Measurements from ENCODE around the gene CCDC85B. TPM values are rescaled to one million over a fixed set of nuclear protein-coding genes. Genes with fewer than 3 reads are reported as not detected.

Gene CCDC85B
- total and polyA plus RNA-seq, 2 of the 8 experiments (the other 6 are each of a cell fraction or from before 2014, with no cell fraction given), result 19.8 to 30.8 TPM

DNA sequence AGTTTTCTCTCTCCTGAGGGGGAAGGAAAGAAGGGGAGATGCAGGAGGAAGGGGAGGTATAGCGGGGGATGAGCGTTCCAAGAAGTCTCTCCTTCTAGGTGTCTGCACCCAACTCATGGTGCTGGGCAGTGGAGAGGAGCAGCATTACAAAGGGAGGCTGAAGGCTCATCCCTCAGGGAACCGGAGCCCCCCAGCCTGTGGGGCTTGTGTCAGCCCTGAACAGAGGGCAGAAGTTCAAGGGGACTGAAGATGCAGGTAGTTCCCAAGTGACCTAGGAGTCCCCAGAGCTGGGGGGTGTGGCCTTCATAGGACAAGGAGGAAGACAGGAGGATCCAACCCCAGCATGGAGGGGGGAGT, 26.6 kb downstream of the CCDC85B start:
- peaks cover 0 to 7% of the 10 kb centered on the region in 2 experiments; a peak in 2 of 4 replicates for H3K79me2 ChIP-seq (ENCODE audit: control insufficient read depth in 1 of 2, insufficient read depth in 2 of 2, low read length in 2 of 2)
- ChIA-PET CTCF (ENCODE audit: partially characterized antibody) (interaction anchor here (1.5 to 2.3 kb wide), 4 partner anchors 15 to 32 kb away, joined by 5 to 10 read pairs (median 8); partner anchors contain the start of gene FIBP), POLR2A (ENCODE audit: partially characterized antibody) (interaction anchor here (1.3 to 4.9 kb wide), 10 partner anchors 10 to 57 kb away, joined by 3 to 36 read pairs (median 6); partner anchors contain the start of genes CCDC85B and MUS81)

More for the DNA sequence above, 26.6 kb downstream of the CCDC85B start:
- Histone ChIP-seq H3K36me3 (ENCODE audit: control insufficient read depth in 2 of 4, insufficient read depth in 4 of 4, low read length in 3 of 4) (peaks cover 0 to 2% (median 0%) of the 10 kb centered on the region in 4 experiments; a peak in 2 of 8 replicates), H2BK5ac (ENCODE audit: low read depth, low read length) (no peak overlapping the region), H3K79me1 (ENCODE audit: low read depth, low read length) (peaks cover 7% of the 10 kb centered on the region; the same call in 1 of the 2 replicates), H2BK15ac (ENCODE audit: low read length) (no peak overlapping the region), H2BK12ac (ENCODE audit: low read depth, low read length) (no peak overlapping the region; the same call in 1 of the 2 replicates), H3K9ac (replicated peaks in 1 of 4; ENCODE audit: extremely low read depth in 1 of 4, low read depth in 3 of 4, low read length in 3 of 4) (no peak overlapping the region), H3K23ac (ENCODE audit: insufficient read length) (no peak overlapping the region), H2BK120ac (replicated peaks; ENCODE audit: low read depth, low read length) (no peak overlapping the region), H4K5ac (ENCODE audit: insufficient read length, low read depth, low read length) (no peak overlapping the region), H2BK20ac (ENCODE audit: low read length) (no peak overlapping the region), H3K4ac (replicated peaks; ENCODE audit: insufficient read length, low read depth, low read length) (no peak overlapping the region), H3K14ac (ENCODE audit: insufficient read length) (no peak overlapping the region), H3K4me2 (ENCODE audit: insufficient read depth in 1 of 2, low read depth in 2 of 2, low read length in 2 of 2) (no peak overlapping the region), H3K18ac (ENCODE audit: extremely low read depth, low read length) (no peak overlapping the region), H3K27ac (ENCODE audit: low read depth, low read length) (no peak overlapping the region), H4K8ac (ENCODE audit: extremely low read depth, insufficient read depth, low read length) (no peak overlapping the region), H3K27me3 (replicated peaks in 1 of 4; ENCODE audit: control insufficient read depth in 3 of 4, extremely low read depth in 1 of 4, insufficient read depth in 3 of 4, low read length in 3 of 4) (no peaks in the 10 kb centered on the region), H3K9me3 (ENCODE audit: insufficient read depth in 2 of 2, low read depth in 1 of 2, low read length in 1 of 2) (no peaks in the 10 kb centered on the region), H3K4me3 (ENCODE audit: extremely low read depth in 1 of 4, insufficient read depth in 2 of 4, low read depth in 3 of 4, low read length in 4 of 4) (no peak overlapping the region), H3K23me2 (ENCODE audit: low read depth, low read length) (peaks cover 13% of the 10 kb centered on the region; the same call in 1 of the 2 replicates), H2AK5ac (ENCODE audit: low read depth, low read length) (no peak overlapping the region), H3K56ac (replicated peaks; ENCODE audit: insufficient read length, low read depth, low read length) (no peak overlapping the region), H4K20me1 (replicated peaks in 1 of 2; ENCODE audit: control insufficient read depth in 1 of 2, insufficient read depth in 2 of 2, low read length in 2 of 2) (peaks cover 0 to 7% of the 10 kb centered on the region in 2 experiments), H3K4me1 (replicated peaks in 1 of 4; ENCODE audit: control insufficient read depth in 3 of 4, insufficient read depth in 4 of 4, low read length in 3 of 4) (peaks cover 1 to 22% (median 13%) of the 10 kb centered on the region in 4 experiments; a peak in 5 of 7 replicates), H4K91ac (replicated peaks; ENCODE audit: insufficient read length, low read length) (no peak overlapping the region), H2AFZ (ENCODE audit: low read length) (no peak overlapping the region)
- no peak for TF ChIP-seq SAP30 (IDR thresholded peaks at IDR 0.05; ENCODE audit: insufficient read depth, insufficient replicate concordance, low read length)
- no peak for TF ChIP-seq MAFK (IDR thresholded peaks at IDR 0.05; ENCODE audit: low read depth, low read length)
- TF ChIP-seq JUN (IDR thresholded peaks at IDR 0.05; ENCODE audit: low read depth, low read length), result no peak
- no peak for TF ChIP-seq RAD21 (IDR thresholded peaks at IDR 0.05 in 1 of 2, conservative IDR thresholded peaks at IDR 0.05 in 1 of 2; ENCODE audit: low read depth in 2 of 2, low read length in 2 of 2)
- TF ChIP-seq PHF8 (conservative IDR thresholded peaks at IDR 0.05; ENCODE audit: low read depth, low read length), result no peak
- no peak for TF ChIP-seq SIRT6 (IDR thresholded peaks at IDR 0.05; ENCODE audit: low read length)
- no peak for TF ChIP-seq GABPA (IDR thresholded peaks at IDR 0.05; ENCODE audit: borderline replicate concordance, insufficient read depth, low read length)
- WGBS, 2 experiments (ENCODE audit: extremely low coverage in 1 of 2, insufficient coverage in 1 of 2, insufficient read length in 1 of 2, insufficient replicate concordance in 2 of 2, low coverage in 1 of 2, low lambda C conversion rate in 2 of 2, missing lambda C conversion rate in 1 of 2), result 98% methylated on average over 3 of the region's 3 CpGs; no CpG with 5 or more reads in 1 of the 2 experiments
- DNase-seq (ENCODE audit: low read depth in 1 of 2, low spot score in 2 of 2) (no peak), FAIRE-seq (no peak)

Measured in H1 (cell line).